ENCODE data around the gene FKBP4. TPM values are rescaled to one million over a fixed set of nuclear protein-coding genes. Genes with fewer than 3 reads are reported as not detected.

FKBP4 gene
- total RNA-seq, 1 experiment from 2014 or later = 162 TPM

GRCh38 chr12:2797721-2798418, 3.1 kb downstream of the FKBP4 start:
- no peaks in the 10 kb centered on the region for H3F3A ChIP-seq (ENCODE audit: low read length, unreplicated experiment)
- no peaks in the 10 kb centered on the region for H3K9me3 ChIP-seq (ENCODE audit: low read length)
- no peak overlapping the region for H3K9ac ChIP-seq (ENCODE audit: low read length)
- no peak for DNase-seq
- no TSS peak for BruUV-seq (replicated peaks)
- no peak overlapping the region for H2AFZ ChIP-seq (ENCODE audit: low read length)
- no peak overlapping the region; the same call in 1 of the 2 replicates for H3K4me3 ChIP-seq (ENCODE audit: low read length)
- H4K20me1 ChIP-seq (ENCODE audit: low read length) = peaks cover 29% of the 10 kb centered on the region
- peaks cover 40% of the 10 kb centered on the region for H3K79me2 ChIP-seq (ENCODE audit: low read length)
- H3K27me3 ChIP-seq (ENCODE audit: low read length) = no peaks in the 10 kb centered on the region
- ChIA-PET POLR2A (ENCODE audit: unreplicated experiment) (no interaction called here), CTCF (no interaction called here)
- H3K36me3 ChIP-seq (ENCODE audit: low read depth, low read length) = peaks cover 52% of the 10 kb centered on the region
- H3K9me2 ChIP-seq (replicated peaks; ENCODE audit: low read length) = no peaks in the 10 kb centered on the region
- intact Hi-C loops (cut with micrococcal nuclease) = no loop called here
- H3K4me1 ChIP-seq (ENCODE audit: insufficient read depth, low read length) = peaks cover 21% of the 10 kb centered on the region
- ATAC-seq = no peak
- TF ChIP-seq CTCF (conservative IDR thresholded peaks at IDR 0.05; ENCODE audit: low read depth, low read length) (no peak; the same call in 1 of the 2 replicates), EZH2 (IDR thresholded peaks at IDR 0.05; ENCODE audit: low read length, unreplicated experiment) (no peak), EZH2phosphoT487 (IDR thresholded peaks at IDR 0.05; ENCODE audit: borderline replicate concordance, low read length) (no peak)
- no peak overlapping the region for H3K27ac ChIP-seq (ENCODE audit: low read length)
- peak overlapping the region; percentile 98 for H3K4me2 ChIP-seq (ENCODE audit: low read length)

- Histone ChIP-seq H4K20me1 (ENCODE audit: low read length) (peaks cover 29% of the 10 kb centered on the region), H3K9me3 (ENCODE audit: low read length) (no peaks in the 10 kb centered on the region), H3K36me3 (ENCODE audit: low read depth, low read length) (peaks cover 72% of the 10 kb centered on the region), H3K4me2 (ENCODE audit: low read length) (no peak overlapping the region), H3K27ac (ENCODE audit: low read length) (no peak overlapping the region), H3K4me1 (ENCODE audit: insufficient read depth, low read length) (peaks cover 14% of the 10 kb centered on the region), H3K9ac (ENCODE audit: low read length) (no peak overlapping the region), H3K27me3 (ENCODE audit: low read length) (no peaks in the 10 kb centered on the region), H3K9me2 (replicated peaks; ENCODE audit: low read length) (no peaks in the 10 kb centered on the region), H3K4me3 (ENCODE audit: low read length) (no peak overlapping the region), H3K79me2 (ENCODE audit: low read length) (peaks cover 40% of the 10 kb centered on the region), H2AFZ (ENCODE audit: low read length) (no peak overlapping the region), H3F3A (ENCODE audit: low read length, unreplicated experiment) (peaks cover 4% of the 10 kb centered on the region)
- ATAC-seq (no peak), DNase-seq (no peak)
- no TSS peak for BruUV-seq (replicated peaks)
- TF ChIP-seq EZH2 (IDR thresholded peaks at IDR 0.05; ENCODE audit: low read length, unreplicated experiment) = no peak
- ChIA-PET CTCF (no interaction called here), POLR2A (ENCODE audit: unreplicated experiment) (no interaction called here)
- intact Hi-C loops (cut with micrococcal nuclease) = no loop called here
These were observed 5.3 kb downstream of the FKBP4 start for GRCh38 chr12:2800046-2800570.

- Histone ChIP-seq H3K4me2 (ENCODE audit: low read length) (no peak overlapping the region), H3F3A (ENCODE audit: low read length, unreplicated experiment) (peaks cover 4% of the 10 kb centered on the region), H3K9me2 (replicated peaks; ENCODE audit: low read length) (no peaks in the 10 kb centered on the region), H3K27ac (ENCODE audit: low read length) (no peak overlapping the region), H3K9me3 (ENCODE audit: low read length) (no peaks in the 10 kb centered on the region), H3K27me3 (ENCODE audit: low read length) (no peaks in the 10 kb centered on the region), H4K20me1 (ENCODE audit: low read length) (peaks cover 25% of the 10 kb centered on the region), H3K79me2 (ENCODE audit: low read length) (peaks cover 33% of the 10 kb centered on the region), H3K4me3 (ENCODE audit: low read length) (no peak overlapping the region), H3K36me3 (ENCODE audit: low read depth, low read length) (peaks cover 76% of the 10 kb centered on the region), H3K9ac (ENCODE audit: low read length) (no peak overlapping the region), H3K4me1 (ENCODE audit: insufficient read depth, low read length) (peaks cover 14% of the 10 kb centered on the region), H2AFZ (ENCODE audit: low read length) (no peak overlapping the region)
- POLR2A ChIA-PET (ENCODE audit: unreplicated experiment) = interaction anchor here (0.7 kb wide), 1 partner anchor 132 kb away, joined by 4 read pairs; no protein-coding TSS in a partner anchor
- no TSS peak for BruUV-seq (replicated peaks)
- ATAC-seq (no peak), DNase-seq (no peak)
- intact Hi-C loops (cut with micrococcal nuclease) = no loop called here
- CTCF ChIA-PET = no interaction called here
- no peak for TF ChIP-seq CTCF (conservative IDR thresholded peaks at IDR 0.05; ENCODE audit: low read depth, low read length)
- TF ChIP-seq EZH2phosphoT487 (IDR thresholded peaks at IDR 0.05; ENCODE audit: borderline replicate concordance, low read length) = no peak
- TF ChIP-seq EZH2 (IDR thresholded peaks at IDR 0.05; ENCODE audit: low read length, unreplicated experiment) = no peak
These were observed 6.4 kb downstream of the FKBP4 start for GRCh38 chr12:2801044-2801783.
